GM18868 (cell line): ENCODE results near the gene TPX2.
A peak's percentile ranks its signal among the peaks of the same experiment; 100 is the strongest.
"Not testable (repeated sequence)": the region's sequence is repeated elsewhere in the genome, so short reads cannot be mapped to it uniquely, and the experiment has no call there.

Experiments used
- ATAC-seq: cut with Tn5 transposase; IDR thresholded peaks from one replicate; pipeline ENCODE4 v1.9.1; 2021; ENCODE audit warnings: mild to moderate bottlenecking, moderate library complexity; ENCODE audit not compliant: unreplicated experiment

TPX2 gene

GRCh38 chr20:31811796-31812728 lies 73.0 kb downstream of the TPX2 start:
- no peak for ATAC-seq

GRCh38 chr20:31813611-31814010 lies 74.5 kb downstream of the TPX2 start:
- ATAC-seq: no peak

DNA sequence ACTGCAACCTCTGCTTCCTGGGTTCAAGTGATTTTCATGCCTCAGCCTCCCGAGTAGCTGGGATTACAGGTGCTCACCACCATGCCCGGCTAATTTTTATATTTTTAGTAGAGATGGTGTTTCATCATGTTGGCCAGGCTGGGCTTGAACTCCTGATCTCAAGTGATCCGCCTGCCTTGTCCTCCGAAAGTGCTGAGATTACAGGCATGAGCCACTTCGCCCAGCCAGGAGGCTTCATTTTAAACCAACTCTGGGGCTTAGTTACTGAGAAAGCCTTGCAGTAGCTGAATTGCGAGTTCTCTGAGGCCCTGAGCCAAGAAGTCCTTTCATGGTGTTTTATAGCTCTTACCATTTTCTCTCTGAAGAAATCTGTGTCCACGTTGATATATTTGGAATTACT lies 75.1 kb downstream of the TPX2 start:
- ATAC-seq: not testable (repeated sequence)

DNA sequence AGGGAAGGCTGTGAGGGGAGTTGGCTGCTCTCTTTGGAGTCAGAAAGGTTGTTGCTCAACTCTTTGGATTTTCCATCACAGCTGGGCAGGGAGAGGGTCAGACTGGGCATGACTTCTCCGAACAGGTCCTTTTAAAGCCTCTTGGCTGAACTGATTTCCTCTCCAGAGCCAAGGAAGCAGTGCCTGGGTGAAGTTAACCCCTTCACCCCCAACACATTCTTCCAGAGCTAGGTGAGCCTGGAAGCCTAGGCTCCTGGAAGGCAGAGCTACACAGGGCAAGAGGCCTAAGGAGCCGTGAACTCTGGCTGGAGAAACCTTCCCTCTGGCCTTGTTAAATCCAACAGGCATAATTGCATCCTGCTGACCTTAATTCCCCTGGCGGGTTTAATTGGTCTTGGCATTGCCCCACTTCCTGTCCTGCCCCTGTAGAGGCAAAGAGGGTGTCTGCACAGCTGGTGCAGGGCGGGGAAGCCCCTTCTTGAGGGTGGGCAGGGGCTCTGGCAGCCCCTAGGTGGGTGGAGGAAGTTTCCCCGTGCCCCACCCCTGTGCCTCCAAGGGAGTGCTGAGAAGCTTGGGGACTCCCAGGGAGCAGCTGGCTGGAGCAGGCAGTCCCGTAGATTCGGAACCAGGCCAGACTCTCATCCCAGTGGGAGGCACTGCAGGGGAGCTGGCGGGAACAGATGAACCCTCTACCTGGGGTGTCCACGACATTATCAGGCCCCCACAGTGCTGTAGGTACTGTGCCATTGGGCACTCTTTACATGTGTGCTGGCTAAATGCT lies 76.5 kb downstream of the TPX2 start:
- ATAC-seq: no peak

DNA sequence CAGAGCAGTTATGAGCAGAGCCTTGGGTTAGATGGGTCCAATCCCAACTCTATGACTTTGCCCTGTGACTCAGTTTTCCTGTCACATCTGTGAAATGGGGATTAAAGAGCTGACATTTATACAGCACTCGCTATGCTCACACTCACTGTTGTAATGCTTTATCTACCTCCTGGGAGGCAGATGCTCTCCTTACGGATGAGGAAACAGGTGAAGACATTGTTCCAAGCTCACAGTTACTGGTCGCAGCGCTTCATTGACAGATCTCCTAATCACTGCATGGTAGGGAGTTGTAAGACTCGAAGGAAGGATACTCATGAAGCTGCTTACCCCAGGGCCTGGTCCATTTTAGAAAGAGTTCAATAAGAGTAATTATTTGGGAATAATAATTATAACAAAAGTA lies 77.1 kb downstream of the TPX2 start:
- no peak for ATAC-seq

- ATAC-seq: no peak
Observed at GRCh38 chr20:31817461-31817860, 78.4 kb downstream of the TPX2 start.

DNA sequence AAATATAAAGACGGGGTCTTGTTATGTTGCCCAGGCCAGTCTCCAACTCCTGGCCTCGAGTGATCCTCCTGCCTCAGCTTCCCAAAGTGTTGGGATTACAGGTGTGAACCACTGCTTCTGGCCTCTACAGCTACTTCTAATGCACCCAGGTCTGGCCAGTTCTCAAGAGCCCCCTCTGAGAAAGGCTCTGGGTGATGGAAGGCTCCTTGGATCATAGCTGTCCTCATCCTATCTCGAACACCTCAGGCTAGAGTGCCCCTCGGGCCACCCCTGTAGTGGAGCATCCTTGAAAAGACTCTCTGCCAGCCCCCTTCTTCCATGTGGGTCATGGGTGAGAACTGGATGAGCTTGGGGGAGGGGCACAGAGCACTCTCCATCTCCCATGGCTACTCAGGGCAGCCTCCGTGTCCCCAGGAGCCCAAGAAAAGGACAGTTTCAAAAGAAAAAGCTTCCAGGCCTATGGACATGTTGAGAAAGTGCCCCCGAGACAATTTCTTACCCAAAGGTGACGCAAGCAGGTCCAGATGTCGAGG lies 79.4 kb downstream of the TPX2 start:
- no peak for ATAC-seq

DNA sequence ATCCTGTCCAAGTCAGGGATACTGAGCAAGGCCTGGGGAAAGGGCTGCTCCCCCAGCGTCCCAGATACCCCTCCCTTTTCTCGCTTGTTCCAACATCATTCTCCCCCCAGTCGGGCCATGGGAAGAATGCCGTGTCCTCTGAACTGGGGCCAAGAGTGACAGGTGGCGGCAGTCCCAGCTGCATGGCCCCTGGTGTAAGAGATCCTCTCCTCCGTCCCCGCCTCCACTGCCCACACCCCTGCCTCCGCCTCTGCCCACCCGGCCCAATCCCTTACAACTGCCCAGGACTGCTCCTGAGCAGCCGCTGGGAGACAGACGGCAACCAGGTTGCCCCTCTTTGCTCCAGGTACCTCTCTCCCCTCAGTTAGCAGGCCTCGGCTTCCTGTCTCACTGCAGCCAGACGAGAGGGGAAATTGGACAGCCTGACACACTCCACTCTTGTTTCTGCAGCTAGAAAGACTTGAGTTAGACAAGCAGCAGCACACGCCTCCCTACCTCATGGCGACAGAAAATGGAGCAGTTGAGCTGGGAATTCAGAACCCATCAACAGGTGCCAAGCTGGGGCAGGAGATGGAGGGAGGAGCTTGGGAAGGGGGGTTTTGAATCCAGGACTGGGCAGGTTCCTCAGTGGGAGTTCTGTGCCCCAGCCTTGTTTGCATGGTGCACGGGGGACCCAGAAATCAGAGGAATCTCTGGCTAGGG lies 80.1 kb downstream of the TPX2 start, which contains the start of gene MYLK2:
Gene MYLK2 (plus strand): TSS at position 274 of the 702 bp plus-strand sequence. CDS start 225 bp downstream, at position 499.
- ATAC-seq: no peak

GRCh38 chr20:31820228-31820627 lies 81.1 kb downstream of the TPX2 start:
- ATAC-seq: no peak

GRCh38 chr20:31821427-31821826 lies 82.3 kb downstream of the TPX2 start:
- ATAC-seq: no peak

GRCh38 chr20:31822421-31823330 lies 83.6 kb downstream of the TPX2 start:
- ATAC-seq: peak; percentile 69

DNA sequence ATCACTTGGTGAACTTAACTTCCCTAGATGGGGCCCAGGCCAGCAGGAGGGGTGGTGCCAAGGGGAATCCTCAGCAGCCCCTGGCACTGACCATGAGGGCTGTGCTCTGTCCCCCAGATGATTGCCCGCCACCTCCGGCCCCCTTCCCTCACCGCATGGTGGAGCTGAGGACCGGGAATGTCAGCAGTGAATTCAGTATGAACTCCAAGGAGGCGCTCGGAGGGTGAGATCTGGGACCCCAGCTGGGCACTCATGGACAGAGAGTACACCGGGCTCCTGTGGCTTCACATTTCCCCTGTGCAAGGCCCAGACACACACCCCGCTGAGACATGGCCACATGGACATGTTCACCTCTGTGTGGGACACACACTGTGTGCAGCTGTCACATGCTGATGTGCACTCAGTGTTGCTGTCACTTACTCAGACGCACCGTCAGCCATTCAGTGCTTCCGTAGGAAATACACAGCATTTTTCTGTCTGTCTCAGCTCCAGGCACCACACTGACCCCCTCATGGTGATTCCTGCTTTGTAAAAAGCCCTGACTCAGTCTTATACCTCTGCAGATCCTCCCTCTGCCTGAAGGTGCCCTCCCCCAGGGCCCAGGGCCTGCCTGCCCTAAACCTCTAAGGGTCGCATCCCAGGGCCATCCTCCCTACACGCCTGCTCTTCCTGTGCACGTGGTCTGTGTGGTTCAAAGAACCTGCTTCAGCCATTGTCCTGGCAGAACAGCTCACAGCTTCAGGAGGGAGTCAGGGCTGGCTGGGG lies 84.5 kb downstream of the TPX2 start:
- ATAC-seq: no peak

DNA sequence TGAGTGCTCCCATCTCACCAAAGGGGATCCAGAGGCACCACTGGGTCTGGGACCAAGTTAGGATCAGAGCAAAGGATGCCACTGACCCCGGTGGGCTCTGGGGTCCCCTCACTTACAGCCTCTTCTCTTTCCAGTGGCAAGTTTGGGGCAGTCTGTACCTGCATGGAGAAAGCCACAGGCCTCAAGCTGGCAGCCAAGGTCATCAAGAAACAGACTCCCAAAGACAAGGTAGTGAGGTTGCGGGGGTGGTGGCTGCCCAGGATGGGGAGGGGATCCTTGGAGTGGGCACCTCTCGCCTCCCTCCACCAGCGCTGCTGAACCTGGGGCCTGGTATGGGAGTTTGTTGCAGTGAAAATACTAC lies 85.0 kb downstream of the TPX2 start:
- ATAC-seq: no peak

GRCh38 chr20:31824554-31825313 lies 85.6 kb downstream of the TPX2 start:
- ATAC-seq: no peak

DNA sequence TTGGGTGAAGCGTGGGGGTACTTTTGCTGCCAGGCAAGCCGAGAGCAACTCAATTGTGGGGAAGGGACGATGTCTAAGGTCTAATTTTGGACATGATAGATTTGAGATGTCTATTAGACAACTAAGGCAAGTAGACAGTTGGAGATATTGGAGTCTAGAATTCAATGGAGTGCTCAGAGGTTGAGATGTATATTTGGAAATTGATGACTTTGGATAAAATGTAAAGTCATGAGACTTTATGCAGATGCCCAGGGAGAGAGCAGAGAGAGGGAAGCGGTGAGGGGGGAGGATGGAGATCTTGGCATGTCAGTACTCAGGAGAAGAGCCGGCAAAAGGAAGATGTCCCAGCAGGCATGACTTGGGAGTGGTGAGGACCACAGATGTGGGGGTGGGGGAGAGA lies 87.0 kb downstream of the TPX2 start:
- ATAC-seq: no peak

GRCh38 chr20:31827059-31827458 lies 88.0 kb downstream of the TPX2 start:
- no peak for ATAC-seq

- not testable (repeated sequence) for ATAC-seq
Observed at GRCh38 chr20:31828016-31828415, 88.9 kb downstream of the TPX2 start.

DNA sequence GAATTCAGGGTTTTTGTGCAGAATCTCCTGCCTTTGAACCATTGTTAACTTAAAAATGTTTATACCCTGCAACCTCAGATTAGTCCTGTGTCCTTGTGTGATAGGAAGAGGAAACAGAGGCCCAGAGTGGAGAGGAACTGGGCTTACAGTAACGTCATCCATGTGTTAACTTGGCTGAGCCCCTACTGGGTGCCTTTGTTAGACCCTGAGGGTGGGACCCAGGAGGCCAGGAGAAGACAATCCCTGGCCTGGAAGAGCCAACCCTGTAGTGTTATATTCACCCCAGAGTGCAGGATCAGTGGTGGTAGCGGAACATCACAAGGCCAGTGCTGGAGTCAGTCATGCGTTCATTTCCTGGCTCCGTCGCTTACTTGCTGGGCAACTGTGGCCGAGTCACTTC lies 90.6 kb downstream of the TPX2 start:
- ATAC-seq: no peak
